SK-N-SH (cell line): ENCODE data around the gene CLEC4G.

Experiments
- EP300 ChIP-seq, 2 experiments: IDR thresholded peaks; 2 replicates each; pipeline versions ENCODE4 v1.4.0 to v1.6.1; 2012; ENCODE audit warnings: borderline replicate concordance in 1 of 2, low read depth in 1 of 2, low read length in 1 of 2
- EZH2phosphoT487 ChIP-seq: fragments of 200-600 bp; sonication (generic); IDR thresholded peaks from 2 replicates; pipeline ENCODE4 v1.6.1; 2017; ENCODE audit warnings: low read depth, mixed run types, mild to moderate bottlenecking, antibody characterized with exemption, moderate library complexity, borderline replicate concordance
- POLR2AphosphoS5 ChIP-seq: IDR thresholded peaks from 2 replicates; pipeline ENCODE4 v1.6.1; 2012; ENCODE audit warnings: low read depth, low read length
- RAD21 ChIP-seq: IDR thresholded peaks from 2 replicates; pipeline ENCODE4 v1.6.1; 2012; ENCODE audit warnings: mild to moderate bottlenecking, low read length
- RCOR1 ChIP-seq: fragments of 150-350 bp; IDR thresholded peaks from 2 replicates; pipeline ENCODE4 v1.6.1; 2017; ENCODE audit warnings: antibody characterized with exemption, low read length
- SIN3A ChIP-seq: IDR thresholded peaks from 2 replicates; pipeline ENCODE4 v1.6.1; 2012; ENCODE audit warnings: low read depth, mild to moderate bottlenecking, low read length, moderate library complexity, borderline replicate concordance
- TF ChIP-seq, protein P1 (sequence below): IDR thresholded peaks from 2 replicates; pipeline ENCODE4; 2012
- TF ChIP-seq, protein P2 (sequence below): fragments of 200-600 bp; sonication (generic); IDR thresholded peaks from 2 replicates; pipeline ENCODE4 v1.6.1; 2017; ENCODE audit warnings: antibody characterized with exemption, mild to moderate bottlenecking, moderate library complexity
- TF ChIP-seq, protein P3 (sequence below): IDR thresholded peaks from 2 replicates; pipeline ENCODE4 v1.4.0; 2012; ENCODE audit warnings: low read depth
- TF ChIP-seq, protein P4 (sequence below): fragments of 150-350 bp; IDR thresholded peaks from 2 replicates; pipeline ENCODE4 v1.6.1; 2016; ENCODE audit warnings: mild to moderate bottlenecking, low read depth, low read length

DNA sequence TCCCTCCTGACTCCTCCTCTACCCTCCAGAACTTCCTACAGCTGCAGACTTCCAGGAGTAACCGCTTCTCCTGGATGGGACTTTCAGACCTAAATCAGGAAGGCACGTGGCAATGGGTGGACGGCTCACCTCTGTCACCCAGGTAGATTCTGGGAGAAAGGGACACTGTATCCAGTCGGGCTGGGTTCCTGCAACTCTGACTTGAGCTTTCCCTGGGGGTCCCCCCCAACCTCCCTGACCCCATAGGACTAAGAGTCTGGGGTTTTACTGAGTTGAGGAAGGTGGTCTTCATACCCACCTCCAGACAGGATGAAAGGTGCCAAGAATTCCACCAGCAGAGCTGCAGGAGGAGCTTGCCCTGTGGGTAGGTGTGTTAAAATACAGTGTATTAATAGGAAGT is 35.6 kb upstream of the CLEC4G start:
- no peak for TF ChIP-seq EP300 (IDR thresholded peaks at IDR 0.05; ENCODE audit: borderline replicate concordance in 1 of 2, low read depth in 1 of 2, low read length in 1 of 2)
- TF ChIP-seq, protein P1, sequence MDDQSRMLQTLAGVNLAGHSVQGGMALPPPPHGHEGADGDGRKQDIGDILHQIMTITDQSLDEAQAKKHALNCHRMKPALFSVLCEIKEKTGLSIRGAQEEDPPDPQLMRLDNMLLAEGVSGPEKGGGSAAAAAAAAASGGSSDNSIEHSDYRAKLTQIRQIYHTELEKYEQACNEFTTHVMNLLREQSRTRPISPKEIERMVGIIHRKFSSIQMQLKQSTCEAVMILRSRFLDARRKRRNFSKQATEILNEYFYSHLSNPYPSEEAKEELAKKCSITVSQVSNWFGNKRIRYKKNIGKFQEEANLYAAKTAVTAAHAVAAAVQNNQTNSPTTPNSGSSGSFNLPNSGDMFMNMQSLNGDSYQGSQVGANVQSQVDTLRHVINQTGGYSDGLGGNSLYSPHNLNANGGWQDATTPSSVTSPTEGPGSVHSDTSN, result no peak
- TF ChIP-seq RCOR1, result no peak
- TF ChIP-seq RAD21, result no peak
- TF ChIP-seq POLR2AphosphoS5, result no peak
- TF ChIP-seq, protein P2, sequence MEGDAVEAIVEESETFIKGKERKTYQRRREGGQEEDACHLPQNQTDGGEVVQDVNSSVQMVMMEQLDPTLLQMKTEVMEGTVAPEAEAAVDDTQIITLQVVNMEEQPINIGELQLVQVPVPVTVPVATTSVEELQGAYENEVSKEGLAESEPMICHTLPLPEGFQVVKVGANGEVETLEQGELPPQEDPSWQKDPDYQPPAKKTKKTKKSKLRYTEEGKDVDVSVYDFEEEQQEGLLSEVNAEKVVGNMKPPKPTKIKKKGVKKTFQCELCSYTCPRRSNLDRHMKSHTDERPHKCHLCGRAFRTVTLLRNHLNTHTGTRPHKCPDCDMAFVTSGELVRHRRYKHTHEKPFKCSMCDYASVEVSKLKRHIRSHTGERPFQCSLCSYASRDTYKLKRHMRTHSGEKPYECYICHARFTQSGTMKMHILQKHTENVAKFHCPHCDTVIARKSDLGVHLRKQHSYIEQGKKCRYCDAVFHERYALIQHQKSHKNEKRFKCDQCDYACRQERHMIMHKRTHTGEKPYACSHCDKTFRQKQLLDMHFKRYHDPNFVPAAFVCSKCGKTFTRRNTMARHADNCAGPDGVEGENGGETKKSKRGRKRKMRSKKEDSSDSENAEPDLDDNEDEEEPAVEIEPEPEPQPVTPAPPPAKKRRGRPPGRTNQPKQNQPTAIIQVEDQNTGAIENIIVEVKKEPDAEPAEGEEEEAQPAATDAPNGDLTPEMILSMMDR, result no peak
- TF ChIP-seq, protein P3, sequence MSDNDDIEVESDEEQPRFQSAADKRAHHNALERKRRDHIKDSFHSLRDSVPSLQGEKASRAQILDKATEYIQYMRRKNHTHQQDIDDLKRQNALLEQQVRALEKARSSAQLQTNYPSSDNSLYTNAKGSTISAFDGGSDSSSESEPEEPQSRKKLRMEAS, result no peak
- no peak for TF ChIP-seq SIN3A
- TF ChIP-seq, protein P4, sequence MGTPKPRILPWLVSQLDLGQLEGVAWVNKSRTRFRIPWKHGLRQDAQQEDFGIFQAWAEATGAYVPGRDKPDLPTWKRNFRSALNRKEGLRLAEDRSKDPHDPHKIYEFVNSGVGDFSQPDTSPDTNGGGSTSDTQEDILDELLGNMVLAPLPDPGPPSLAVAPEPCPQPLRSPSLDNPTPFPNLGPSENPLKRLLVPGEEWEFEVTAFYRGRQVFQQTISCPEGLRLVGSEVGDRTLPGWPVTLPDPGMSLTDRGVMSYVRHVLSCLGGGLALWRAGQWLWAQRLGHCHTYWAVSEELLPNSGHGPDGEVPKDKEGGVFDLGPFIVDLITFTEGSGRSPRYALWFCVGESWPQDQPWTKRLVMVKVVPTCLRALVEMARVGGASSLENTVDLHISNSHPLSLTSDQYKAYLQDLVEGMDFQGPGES, result no peak
- TF ChIP-seq EZH2phosphoT487, result no peak
